Stimulated activated CD8-positive, alpha-beta memory T cell treated with anti-CD3 and anti-CD28 coated beads, Interleukin-4, amount 100 ng/mL, for 48 hours (primary cell): ENCODE data around the gene ZNF630.
A peak's percentile ranks its signal among the peaks of the same experiment; 100 is the strongest.
"Not testable (repeated sequence)": the region's sequence is repeated elsewhere in the genome, so short reads cannot be mapped to it uniquely, and the experiment has no call there.

ENCODE experiments used
- DNase-seq: peaks from one replicate; pipeline ENCODE4 v3.0.0-alpha.2; 2020

The ZNF630 gene

GRCh38 chrX:48027545-48027944 is 43.9 kb downstream of the ZNF630 start:
- DNase-seq: not testable (repeated sequence)

- DNase-seq: peak; percentile 41
These were observed 45.9 kb downstream of the ZNF630 start for GRCh38 chrX:48025561-48025960.

- no peak for DNase-seq
These were observed 48.7 kb downstream of the ZNF630 start for GRCh38 chrX:48022738-48023137.

- no peak for DNase-seq
These were observed 49.3 kb downstream of the ZNF630 start for GRCh38 chrX:48022100-48022499.

- peak; percentile 79 for DNase-seq
These were observed 50.2 kb downstream of the ZNF630 start for GRCh38 chrX:48021026-48021900.

GRCh38 chrX:48020472-48020871 is 51.0 kb downstream of the ZNF630 start:
- peak; percentile 31 for DNase-seq

GRCh38 chrX:48019892-48020291 is 51.5 kb downstream of the ZNF630 start:
- not testable (repeated sequence) for DNase-seq

- not testable (repeated sequence) for DNase-seq
These were observed 54.7 kb downstream of the ZNF630 start for GRCh38 chrX:48016583-48017310.

GRCh38 chrX:48009445-48009960 is 61.9 kb downstream of the ZNF630 start:
- DNase-seq: not testable (repeated sequence)
